GM18951 (cell line): Measurements from ENCODE around the gene SMCO1.
"Not testable (repeated sequence)": the region's sequence is repeated elsewhere in the genome, so short reads cannot be mapped to it uniquely, and the experiment has no call there.

Source experiments
- POLR2A ChIP-seq: IDR thresholded peaks from 4 replicates; pipeline ENCODE4 v1.6.1; 2011; ENCODE audit warnings: mild to moderate bottlenecking; ENCODE audit not compliant: insufficient read length, insufficient read depth; ENCODE audit errors: extremely low read depth
- in situ Hi-C: fragments of 300-500 bp; cut with MboI; formaldehyde crosslinking; loops from one replicate; pipeline ENCODE4 v1.12.0; 2022; ENCODE audit warnings: low sequenced_read_pairs, mixed read lengths, inconsistent platforms; ENCODE audit not compliant: unreplicated experiment

SMCO1 gene

GRCh38 chr3:196514350-196514716 lies 813 bp downstream of the SMCO1 start:
- TF ChIP-seq POLR2A = no peak
- in situ Hi-C loops = no loop called here

DNA sequence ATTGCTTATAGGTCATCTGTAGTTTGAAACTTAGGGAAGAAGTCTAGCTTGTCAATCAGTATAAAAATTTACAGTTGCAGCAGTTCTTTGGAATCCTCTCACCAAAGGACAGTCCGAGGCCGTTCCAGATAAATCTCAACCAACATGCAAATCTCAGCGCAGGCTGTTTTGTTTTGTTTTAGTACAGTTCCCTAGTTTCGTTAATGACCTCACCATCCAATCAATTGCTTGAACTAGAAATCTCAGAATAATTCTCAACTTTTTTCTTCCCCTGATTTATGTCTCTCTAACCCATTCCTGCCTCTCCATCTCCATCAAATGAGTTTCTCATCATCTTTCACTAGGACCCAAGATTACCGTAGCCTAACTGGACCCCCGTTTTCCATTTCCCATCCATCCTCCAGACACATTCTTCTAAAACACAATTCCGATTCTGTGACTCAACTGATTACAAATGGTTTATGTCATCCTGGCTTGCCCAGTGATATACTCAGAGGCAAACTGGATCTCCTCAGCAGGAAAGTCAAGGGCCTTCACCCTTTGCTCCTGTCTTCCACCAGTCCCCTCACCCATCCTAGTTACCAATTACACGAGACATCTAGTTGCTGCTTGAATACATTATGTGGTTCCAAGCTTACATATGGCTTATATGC lies 1.3 kb downstream of the SMCO1 start:
- in situ Hi-C loops = no loop called here
- no peak for TF ChIP-seq POLR2A

- in situ Hi-C loops = not testable (repeated sequence)
These were observed 3.3 kb downstream of the SMCO1 start for GRCh38 chr3:196511646-196512425.

DNA sequence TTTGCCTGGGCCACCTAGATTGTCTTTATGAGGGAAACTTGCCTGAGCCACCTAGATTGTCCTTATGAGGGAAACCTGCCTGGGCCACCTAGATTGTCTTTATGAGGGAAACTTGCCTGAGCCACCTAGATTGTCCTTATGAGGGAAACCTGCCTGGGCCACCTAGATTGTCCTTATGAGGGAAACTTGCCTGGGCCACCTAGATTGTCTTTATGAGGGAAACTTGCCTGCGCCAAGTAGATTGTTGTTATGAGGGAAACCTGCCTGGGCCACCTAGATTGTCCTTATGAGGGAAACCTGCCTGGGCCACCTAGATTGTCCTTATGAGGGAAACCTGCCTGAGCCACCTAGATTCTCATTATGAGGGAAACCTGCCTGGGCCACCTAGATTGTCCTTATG lies 4.0 kb downstream of the SMCO1 start:
- in situ Hi-C loops = not testable (repeated sequence)

DNA sequence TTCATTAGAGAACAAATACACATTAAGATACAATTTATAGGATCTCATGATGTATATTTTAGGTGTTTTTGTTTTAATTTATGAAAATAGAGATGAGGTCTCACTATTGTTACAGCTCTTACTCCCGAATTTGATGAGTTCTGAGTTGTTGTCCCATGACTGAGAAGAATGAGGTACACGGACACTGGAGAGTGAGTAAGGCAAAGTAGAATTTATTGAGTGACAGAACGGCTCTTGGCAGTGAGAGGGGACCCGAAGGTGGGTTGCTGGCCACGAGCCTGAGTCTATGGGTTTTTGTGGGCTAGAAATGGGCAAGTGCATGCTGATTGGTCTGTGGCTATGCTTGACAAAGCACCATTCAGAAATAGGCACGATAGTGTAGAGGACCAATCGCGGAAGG lies 8.5 kb downstream of the SMCO1 start:
- in situ Hi-C loops = no loop called here
- TF ChIP-seq POLR2A = no peak

GRCh38 chr3:196504556-196504955 lies 10.6 kb downstream of the SMCO1 start:
- TF ChIP-seq POLR2A = no peak
- in situ Hi-C loops = no loop called here

DNA sequence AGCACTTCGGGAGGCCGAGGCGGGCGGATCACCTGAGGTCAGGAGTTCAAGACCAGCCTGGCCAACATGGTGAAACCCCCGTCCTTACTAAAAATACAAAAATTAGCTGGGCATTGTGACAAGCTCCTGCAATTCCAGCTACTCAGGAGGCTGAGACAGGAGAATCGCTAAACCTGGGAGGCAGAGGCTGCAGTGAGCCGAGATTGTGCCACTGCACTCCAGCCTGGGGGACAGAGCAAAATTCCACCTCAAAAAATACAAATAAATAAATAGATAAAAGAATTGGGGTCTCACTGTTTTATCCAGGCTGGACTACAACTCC lies 11.1 kb downstream of the SMCO1 start:
- in situ Hi-C loops = not testable (repeated sequence)

DNA sequence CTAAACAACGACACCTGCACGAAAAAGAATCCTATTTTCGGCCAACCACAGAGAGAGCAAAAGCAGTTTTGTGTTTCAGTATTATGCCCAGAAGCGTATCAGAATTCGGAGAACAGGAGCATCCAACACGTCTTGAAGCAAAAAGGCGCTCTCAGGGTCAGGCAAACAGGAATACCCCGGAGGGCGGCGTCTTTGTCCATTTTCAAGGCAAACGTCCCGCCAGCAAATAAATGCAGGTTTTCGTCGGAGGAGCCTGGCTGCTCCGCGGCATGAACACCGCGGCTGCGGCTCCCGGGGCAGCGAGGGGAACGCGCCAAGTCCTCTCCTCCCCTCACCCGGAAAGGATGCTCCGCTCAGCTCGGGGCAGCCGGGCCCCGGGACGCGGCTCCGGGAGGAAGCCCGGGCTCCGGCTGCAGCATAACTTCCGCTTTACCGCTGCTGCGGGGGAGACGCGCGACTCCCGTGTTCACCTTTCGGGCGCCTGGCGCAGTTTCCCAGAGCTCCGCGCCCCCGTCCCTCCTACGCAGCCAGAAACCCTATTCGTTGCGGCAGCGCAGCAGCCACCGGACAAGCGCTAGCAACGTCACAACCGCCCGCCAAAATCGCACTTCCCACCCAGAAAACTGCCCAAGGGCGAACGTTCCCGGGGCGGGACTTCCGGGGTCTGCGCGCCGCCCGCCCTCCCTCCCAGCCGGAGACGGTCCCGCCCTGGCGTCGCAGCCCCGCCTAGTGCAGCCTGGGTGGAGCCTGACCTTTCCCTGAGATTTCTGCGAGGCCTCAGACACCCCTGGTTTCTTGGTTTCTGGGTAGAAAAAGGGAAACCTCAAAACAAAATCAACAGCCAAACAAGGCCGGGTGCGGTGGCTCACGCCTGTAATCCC lies 11.7 kb downstream of the SMCO1 start, which contains the start of gene RNF168:
Gene RNF168 (minus strand): TSS at position 573 of the 881 bp plus-strand sequence. CDS start 595 bp downstream, outside the sequence.
- TF ChIP-seq POLR2A = peak; percentile 90
- in situ Hi-C loops = no loop called here

GRCh38 chr3:196502775-196503195 lies 12.4 kb downstream of the SMCO1 start:
- in situ Hi-C loops = no loop called here
- no peak for TF ChIP-seq POLR2A

GRCh38 chr3:196501316-196502044 lies 13.7 kb downstream of the SMCO1 start:
- TF ChIP-seq POLR2A = no peak
- in situ Hi-C loops = no loop called here

GRCh38 chr3:196499807-196500524 lies 15.2 kb downstream of the SMCO1 start:
- no peak for TF ChIP-seq POLR2A
- in situ Hi-C loops = no loop called here

DNA sequence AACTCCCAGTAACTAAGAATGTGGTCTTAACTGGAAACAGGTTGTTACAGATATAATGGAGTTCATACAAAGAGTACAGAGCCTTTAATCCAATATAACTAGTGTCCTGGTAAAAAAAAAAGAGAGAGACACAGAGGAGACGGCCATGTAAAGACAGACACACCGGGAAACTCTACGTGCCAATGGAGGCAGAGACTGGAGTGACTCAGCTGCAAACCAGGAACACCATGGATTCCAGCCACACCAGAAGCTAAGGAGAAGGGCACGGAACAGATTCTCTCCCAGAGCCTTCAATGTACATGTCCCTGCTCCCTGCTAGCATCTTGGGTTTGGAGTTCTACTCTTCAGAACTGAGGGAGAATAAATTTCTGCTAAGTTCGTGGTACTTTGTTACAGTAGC lies 16.1 kb downstream of the SMCO1 start:
- in situ Hi-C loops = no loop called here
- no peak for TF ChIP-seq POLR2A

DNA sequence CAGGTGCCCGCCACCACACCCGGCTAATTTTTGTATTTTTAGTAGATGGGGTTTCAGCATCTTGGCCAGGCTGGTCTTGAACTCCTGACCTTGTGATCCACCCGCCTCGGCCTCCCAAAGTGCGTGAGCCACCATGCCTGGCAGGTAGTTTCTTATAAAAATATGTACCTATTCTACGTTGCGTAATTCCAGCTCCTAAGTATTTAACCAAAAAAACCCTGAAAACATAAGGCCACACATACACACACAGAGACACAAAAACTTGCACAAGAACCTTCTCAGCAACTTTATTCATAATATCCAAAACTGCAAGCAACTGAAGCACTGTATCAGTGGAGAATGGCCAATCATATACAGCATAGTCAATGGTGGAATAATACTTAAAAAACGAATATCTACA lies 16.8 kb downstream of the SMCO1 start:
- in situ Hi-C loops = no loop called here
- no peak for TF ChIP-seq POLR2A

DNA sequence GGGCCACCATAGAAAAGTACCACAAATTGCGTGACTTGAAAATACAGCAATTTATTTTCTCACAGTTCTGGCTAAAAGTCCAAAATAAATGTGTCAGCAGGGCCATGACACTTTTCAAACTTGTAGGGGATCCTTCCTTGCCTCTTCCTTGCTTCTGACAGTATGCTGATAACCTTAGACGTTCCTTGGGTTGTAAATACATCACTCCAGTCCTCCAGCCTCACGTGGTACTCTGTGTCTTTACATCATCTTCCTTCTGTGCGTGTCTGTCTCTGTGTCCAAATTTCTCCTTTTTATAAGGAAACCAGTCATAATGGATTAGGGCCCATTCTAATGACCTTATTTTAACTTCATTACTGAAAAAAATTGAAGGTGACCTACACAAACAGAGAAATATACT lies 19.0 kb downstream of the SMCO1 start:
- in situ Hi-C loops = no loop called here
- TF ChIP-seq POLR2A = no peak
